ENCODE measurements around the gene RAB40B.
A peak's percentile ranks its signal among the peaks of the same experiment; 100 is the strongest.

The RAB40B gene

GRCh38 chr17:82609655-82610054, 88.8 kb downstream of the RAB40B start:
- no peak overlapping the region for H3K27ac ChIP-seq (ENCODE audit: extremely low read depth, low read depth, low read length)
- no peaks in the 10 kb centered on the region for H3K4me1 ChIP-seq (ENCODE audit: control insufficient read depth, insufficient read depth, low read length)
- TF ChIP-seq ZNF558 (tag by site-specific recombination; IDR thresholded peaks at IDR 0.05) (peak; percentile 99), ZNF138 (tag by site-specific recombination; IDR thresholded peaks at IDR 0.05; ENCODE audit: borderline replicate concordance) (no peak)
- no peaks in the 10 kb centered on the region; the same call in 1 of the 2 replicates for H3K9me3 ChIP-seq (ENCODE audit: control insufficient read depth, insufficient read depth, low read depth, low read length)
- peaks cover 43 to 71% of the 10 kb centered on the region in 2 experiments for H3K36me3 ChIP-seq (ENCODE audit: control insufficient read depth in 2 of 2, insufficient read depth in 1 of 2, low read length in 2 of 2)
- no peak overlapping the region for H3K4me3 ChIP-seq (ENCODE audit: low read depth, low read length)
- ChIA-PET POLR2A (interaction anchor here (1.1 kb wide), 1 partner anchor 9 kb away, joined by 3 read pairs; no protein-coding TSS in a partner anchor), CTCF (no interaction called here)

DNA sequence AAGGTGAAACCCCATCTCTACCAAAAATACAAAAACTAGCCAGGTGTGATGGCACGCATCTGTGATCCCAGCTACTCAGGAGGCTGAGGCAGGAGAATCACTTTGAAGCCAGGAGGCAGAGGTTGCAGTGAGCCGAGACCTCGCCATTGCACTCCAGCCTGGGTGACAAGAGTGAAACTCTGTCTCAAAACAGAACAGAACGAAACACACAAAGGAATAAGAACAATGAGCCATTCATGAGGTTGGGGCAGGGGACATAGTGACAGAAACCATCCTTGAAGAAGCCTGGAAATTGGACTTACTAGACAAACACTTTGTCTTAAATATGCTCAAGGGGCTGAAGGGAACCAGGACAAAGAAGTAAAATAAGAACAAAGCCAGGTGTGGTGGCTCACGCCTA, 89.7 kb downstream of the RAB40B start:
- POLR2A ChIA-PET = no interaction called here
- Histone ChIP-seq H3K27ac (ENCODE audit: extremely low read depth, low read depth, low read length) (0 out of 2 replicates have a peak overlapping the region, but pooled peaks have one; percentile 6), H3K9me3 (ENCODE audit: control insufficient read depth, insufficient read depth, low read depth, low read length) (no peaks in the 10 kb centered on the region; the same call in 1 of the 2 replicates), H3K36me3 (ENCODE audit: control insufficient read depth in 2 of 2, insufficient read depth in 1 of 2, low read length in 2 of 2) (peaks cover 48 to 70% of the 10 kb centered on the region in 2 experiments), H3K4me3 (ENCODE audit: low read depth, low read length) (no peak overlapping the region), H3K4me1 (ENCODE audit: control insufficient read depth, insufficient read depth, low read length) (no peaks in the 10 kb centered on the region)
- CTCF ChIA-PET = no interaction called here
- TF ChIP-seq ZNF473 (tag by site-specific recombination; IDR thresholded peaks at IDR 0.05) = no peak

DNA sequence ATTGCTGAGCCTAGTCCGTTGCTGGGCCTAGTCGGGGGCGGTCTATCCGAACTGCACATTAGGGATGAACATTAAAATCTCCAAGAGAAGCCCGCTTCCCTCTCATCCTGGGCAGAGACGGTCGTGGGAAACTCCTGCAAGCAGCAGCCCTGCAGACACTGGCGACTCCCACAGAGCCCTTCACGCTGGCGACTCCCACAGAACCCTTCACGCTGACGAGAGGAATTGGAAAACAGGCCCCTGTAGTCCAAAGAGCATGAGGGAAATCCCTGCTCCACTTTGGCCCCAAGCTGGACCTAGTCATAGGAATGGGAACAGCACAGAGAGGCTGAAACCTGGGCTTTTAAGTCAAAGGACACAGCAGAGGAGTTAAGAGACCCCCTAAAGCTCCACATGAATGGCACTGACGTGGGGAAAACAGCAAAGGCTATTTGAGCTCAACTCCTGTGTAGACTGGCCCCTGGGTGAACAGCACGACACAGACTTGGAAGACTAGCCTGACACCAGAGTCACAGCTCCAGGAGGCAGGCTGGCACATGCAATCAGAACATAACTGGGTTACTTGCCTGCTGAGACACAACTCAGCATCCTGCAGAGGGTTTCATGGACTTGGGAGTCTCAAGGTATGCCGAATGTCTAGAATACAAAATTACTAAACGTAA, 92.4 kb downstream of the RAB40B start:
- Histone ChIP-seq H3K27ac (ENCODE audit: extremely low read depth, low read depth, low read length) (no peak overlapping the region), H3K9me3 (ENCODE audit: control insufficient read depth, insufficient read depth, low read depth, low read length) (no peaks in the 10 kb centered on the region; the same call in 1 of the 2 replicates), H3K4me3 (ENCODE audit: low read depth, low read length) (no peak overlapping the region), H3K4me1 (ENCODE audit: control insufficient read depth, insufficient read depth, low read length) (no peaks in the 10 kb centered on the region), H3K36me3 (ENCODE audit: control insufficient read depth in 2 of 2, insufficient read depth in 1 of 2, low read length in 2 of 2) (peaks cover 63 to 79% of the 10 kb centered on the region in 2 experiments)
- CTCF ChIA-PET = no interaction called here
- peak; percentile 46; the same call in 1 of the 2 replicates for TF ChIP-seq WT1 (tag by site-specific recombination; IDR thresholded peaks at IDR 0.05)
- TF ChIP-seq ZNF394 (tag by site-specific recombination; IDR thresholded peaks at IDR 0.05; ENCODE audit: borderline replicate concordance) = no peak
- no peak for TF ChIP-seq ZFP41 (tag by site-specific recombination; IDR thresholded peaks at IDR 0.05; ENCODE audit: borderline replicate concordance)
- POLR2A ChIA-PET = no interaction called here
